ENCODE data around the gene TTYH1.

The TTYH1 gene

DNA sequence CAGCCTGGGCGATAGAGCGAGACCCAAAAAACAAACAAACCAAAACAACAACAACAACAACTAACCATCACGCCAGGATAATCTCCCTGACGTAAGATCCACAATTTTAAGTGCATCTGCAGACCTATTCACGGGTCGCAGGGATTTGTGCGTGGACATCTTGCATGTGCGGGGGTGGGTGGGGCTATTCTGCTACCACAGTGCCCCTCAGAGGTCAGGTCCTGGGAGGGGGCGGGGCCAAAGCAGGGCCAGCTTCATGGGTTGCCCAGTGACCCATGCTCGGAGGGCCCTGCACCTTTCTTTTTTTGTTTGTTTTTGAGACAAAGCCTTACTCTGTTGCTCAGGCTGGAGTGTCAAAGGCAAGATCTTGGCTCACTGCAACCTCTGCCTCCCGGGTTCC lies 60.4 kb downstream of the TTYH1 start:
- no peak for DNase-seq (ENCODE audit: low read depth in 2 of 2, low spot score in 1 of 2)

- DNase-seq (ENCODE audit: low read depth in 2 of 2, low spot score in 1 of 2) = no peak
Observed at GRCh38 chr19:54477650-54478049, 62.4 kb downstream of the TTYH1 start.

DNA sequence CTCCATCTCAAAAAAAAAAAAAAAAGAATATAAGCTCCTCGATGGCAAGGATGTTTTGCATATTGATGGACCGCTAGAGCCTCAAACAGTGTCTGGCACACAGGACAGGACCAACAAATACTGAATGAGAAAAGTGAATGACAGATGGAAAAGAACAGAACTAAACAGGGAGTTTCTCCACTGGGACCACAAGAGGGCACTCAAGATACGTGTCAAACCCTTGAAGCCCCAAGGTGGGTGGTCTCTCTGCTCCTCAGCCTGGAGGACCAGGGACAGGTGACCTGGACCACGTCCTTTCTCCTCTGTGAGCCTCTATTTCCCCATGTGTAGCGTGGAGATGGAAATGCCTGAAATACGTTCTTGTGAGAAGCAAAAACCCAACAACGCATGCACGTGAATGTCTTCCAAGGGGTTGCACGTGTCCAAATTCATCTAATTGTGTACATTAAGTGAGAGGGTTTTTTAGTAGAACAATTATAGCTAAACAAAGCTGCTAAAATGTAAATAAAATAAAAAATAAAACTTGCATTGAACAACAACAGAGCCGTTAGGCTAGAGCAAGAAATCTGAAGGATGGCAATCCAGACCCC lies 63.5 kb downstream of the TTYH1 start:
- no peak for DNase-seq (ENCODE audit: low read depth in 2 of 2, low spot score in 1 of 2)

GRCh38 chr19:54480051-54480450 lies 64.8 kb downstream of the TTYH1 start:
- DNase-seq (ENCODE audit: low read depth in 2 of 2, low spot score in 1 of 2) = no peak

DNA sequence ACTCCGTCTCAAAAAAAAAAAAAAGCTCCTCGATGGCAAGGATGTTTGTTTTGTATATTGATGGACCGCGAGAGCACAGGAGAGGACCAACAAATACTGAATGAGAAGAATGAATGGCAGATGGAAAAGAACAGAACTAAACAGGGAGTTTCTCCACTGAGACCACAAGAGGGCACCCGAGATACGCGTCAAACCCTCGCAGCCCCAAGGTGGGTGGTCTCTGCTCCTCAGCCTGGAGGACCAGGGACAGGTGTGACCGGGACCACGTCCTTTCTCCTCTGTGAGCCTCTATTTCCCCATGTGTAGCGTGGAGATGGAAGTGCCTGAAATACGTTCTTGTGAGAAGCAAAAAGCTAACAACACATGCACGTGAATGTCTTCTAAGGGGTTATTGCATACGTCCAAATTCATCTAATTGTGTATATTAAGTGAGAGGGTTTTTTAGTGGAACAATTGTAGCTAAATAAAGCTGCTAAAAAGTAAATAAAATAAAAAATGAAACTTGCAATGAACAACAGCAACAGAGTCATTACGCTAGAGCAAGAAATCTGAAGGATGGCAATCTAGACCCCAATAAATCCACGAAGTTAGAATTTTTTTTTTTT lies 66.2 kb downstream of the TTYH1 start:
- no peak for DNase-seq (ENCODE audit: low read depth in 2 of 2, low spot score in 1 of 2)

DNA sequence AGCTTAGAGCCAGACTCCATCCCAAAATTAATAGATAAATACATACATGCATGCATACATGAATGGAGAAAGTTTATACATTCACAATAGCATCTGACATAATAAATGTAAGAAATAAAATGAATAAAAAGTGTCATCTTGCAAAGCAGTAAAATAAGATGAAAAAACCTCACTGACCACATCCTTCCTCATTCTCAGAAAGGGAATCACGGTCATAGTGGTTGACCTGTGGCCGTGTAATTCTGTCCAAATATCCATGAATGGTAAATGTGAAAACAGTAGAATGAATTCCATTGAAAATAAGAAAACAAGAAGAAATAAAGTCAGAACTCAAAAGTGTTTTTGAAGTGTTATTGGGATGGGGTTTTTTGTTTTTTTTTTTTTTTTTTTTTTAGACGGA lies 67.6 kb downstream of the TTYH1 start:
- DNase-seq (ENCODE audit: low read depth in 2 of 2, low spot score in 1 of 2) = no peak

- no peak for DNase-seq (ENCODE audit: low read depth in 2 of 2, low spot score in 1 of 2)
Observed at GRCh38 chr19:54484451-54484850, 69.2 kb downstream of the TTYH1 start.

DNA sequence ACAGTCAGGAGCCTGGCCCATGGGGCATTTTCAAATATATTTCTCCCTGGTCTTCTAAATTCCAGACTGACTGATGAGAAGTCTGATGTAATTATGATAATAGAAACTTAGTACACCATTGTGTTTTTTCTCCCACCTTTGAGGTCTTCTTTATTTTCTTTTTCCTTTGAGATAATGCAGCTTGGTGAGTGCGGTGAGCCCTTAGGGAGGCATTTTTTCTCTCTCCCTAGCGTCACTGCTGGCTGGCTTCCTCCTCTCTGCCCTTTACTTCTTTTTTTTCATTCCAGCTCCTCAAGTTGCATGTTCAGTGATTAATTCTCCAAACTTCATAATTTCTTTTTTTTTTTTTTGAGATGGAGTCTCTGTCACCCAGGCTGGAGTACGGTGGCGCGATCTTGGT lies 70.6 kb downstream of the TTYH1 start:
- DNase-seq (ENCODE audit: low read depth in 2 of 2, low spot score in 1 of 2) = no peak

Measured in stimulated activated CD8-positive, alpha-beta memory T cell treated with anti-CD3 and anti-CD28 coated beads, Interleukin-4, amount 100 ng/mL, for 1 hour (primary cell).